ENCODE data around the gene HIPK2. TPM values are rescaled to one million over a fixed set of nuclear protein-coding genes. Genes with fewer than 3 reads are reported as not detected.

The HIPK2 gene
- total RNA-seq, 1 donor, result 12.7 TPM

- peaks cover 12% of the 10 kb centered on the region for H4K20me1 ChIP-seq (ENCODE audit: insufficient read depth, low read length)
Observed at GRCh38 chr7:139647085-139647484, 130.7 kb downstream of the HIPK2 start.

GRCh38 chr7:139646566-139646965 lies 131.2 kb downstream of the HIPK2 start:
- no peak for DNase-seq (ENCODE audit: insufficient read length, low spot score, missing footprints)
- Histone ChIP-seq H3K27ac (ENCODE audit: low read depth, low read length) (peak overlapping the region; percentile 42), H3K4me3 (ENCODE audit: insufficient read depth, low read length) (no peak overlapping the region), H4K20me1 (ENCODE audit: insufficient read depth, low read length) (peaks cover 13% of the 10 kb centered on the region), H3K36me3 (ENCODE audit: insufficient read depth, low read length) (peaks cover 20% of the 10 kb centered on the region), H3K9me3 (ENCODE audit: low read depth, low read length) (no peaks in the 10 kb centered on the region), H3K27me3 (ENCODE audit: insufficient read depth, low read length) (no peaks in the 10 kb centered on the region), H3K4me1 (ENCODE audit: insufficient read depth, low read length) (peaks cover 16% of the 10 kb centered on the region), H2AFZ (ENCODE audit: low read length) (no peak overlapping the region), H3K4me2 (ENCODE audit: insufficient read depth, low read length) (no peak overlapping the region), H3K79me2 (ENCODE audit: insufficient read depth, low read length) (peaks cover 90% of the 10 kb centered on the region)
- no peak for TF ChIP-seq CTCF (IDR thresholded peaks at IDR 0.05; ENCODE audit: extremely low read depth, low read depth, low read length)

More at GRCh38 chr7:139647085-139647484, 130.7 kb downstream of the HIPK2 start:
- no peak overlapping the region for H3K4me3 ChIP-seq (ENCODE audit: insufficient read depth, low read length)
- no peaks in the 10 kb centered on the region for H3K9me3 ChIP-seq (ENCODE audit: low read depth, low read length)
- H2AFZ ChIP-seq (ENCODE audit: low read length), result no peak overlapping the region
- H3K4me2 ChIP-seq (ENCODE audit: insufficient read depth, low read length), result no peak overlapping the region
- no peak for TF ChIP-seq CTCF (IDR thresholded peaks at IDR 0.05; ENCODE audit: extremely low read depth, low read depth, low read length)
- peak overlapping the region; percentile 42 for H3K27ac ChIP-seq (ENCODE audit: low read depth, low read length)
- peaks cover 20% of the 10 kb centered on the region for H3K36me3 ChIP-seq (ENCODE audit: insufficient read depth, low read length)
- peaks cover 21% of the 10 kb centered on the region for H3K4me1 ChIP-seq (ENCODE audit: insufficient read depth, low read length)
- peaks cover 90% of the 10 kb centered on the region for H3K79me2 ChIP-seq (ENCODE audit: insufficient read depth, low read length)
- no peak for DNase-seq (ENCODE audit: insufficient read length, low spot score, missing footprints)
- H3K27me3 ChIP-seq (ENCODE audit: insufficient read depth, low read length), result no peaks in the 10 kb centered on the region

- Histone ChIP-seq H3K36me3 (ENCODE audit: insufficient read depth, low read length) (peaks cover 20% of the 10 kb centered on the region), H3K9me3 (ENCODE audit: low read depth, low read length) (no peaks in the 10 kb centered on the region), H3K4me2 (ENCODE audit: insufficient read depth, low read length) (no peak overlapping the region), H3K4me3 (ENCODE audit: insufficient read depth, low read length) (no peak overlapping the region), H3K79me2 (ENCODE audit: insufficient read depth, low read length) (peaks cover 88% of the 10 kb centered on the region), H3K27me3 (ENCODE audit: insufficient read depth, low read length) (no peaks in the 10 kb centered on the region), H2AFZ (ENCODE audit: low read length) (no peak overlapping the region), H3K4me1 (ENCODE audit: insufficient read depth, low read length) (peaks cover 13% of the 10 kb centered on the region), H4K20me1 (ENCODE audit: insufficient read depth, low read length) (peaks cover 15% of the 10 kb centered on the region), H3K27ac (ENCODE audit: low read depth, low read length) (peak overlapping the region; percentile 42)
- peak; percentile 87 for DNase-seq (ENCODE audit: insufficient read length, low spot score, missing footprints)
- TF ChIP-seq CTCF (IDR thresholded peaks at IDR 0.05; ENCODE audit: extremely low read depth, low read depth, low read length), result peak; percentile 90
Observed at GRCh38 chr7:139645572-139646523, 131.9 kb downstream of the HIPK2 start.

GRCh38 chr7:139643951-139644585 lies 133.7 kb downstream of the HIPK2 start:
- TF ChIP-seq CTCF (IDR thresholded peaks at IDR 0.05; ENCODE audit: extremely low read depth, low read depth, low read length), result no peak
- Histone ChIP-seq H3K9me3 (ENCODE audit: low read depth, low read length) (no peaks in the 10 kb centered on the region), H3K36me3 (ENCODE audit: insufficient read depth, low read length) (peaks cover 24% of the 10 kb centered on the region), H3K27me3 (ENCODE audit: insufficient read depth, low read length) (no peaks in the 10 kb centered on the region), H3K27ac (ENCODE audit: low read depth, low read length) (no peak overlapping the region), H4K20me1 (ENCODE audit: insufficient read depth, low read length) (peaks cover 22% of the 10 kb centered on the region), H3K4me2 (ENCODE audit: insufficient read depth, low read length) (no peak overlapping the region), H3K4me3 (ENCODE audit: insufficient read depth, low read length) (no peak overlapping the region), H2AFZ (ENCODE audit: low read length) (no peak overlapping the region), H3K4me1 (ENCODE audit: insufficient read depth, low read length) (peaks cover 13% of the 10 kb centered on the region), H3K79me2 (ENCODE audit: insufficient read depth, low read length) (peaks cover 92% of the 10 kb centered on the region)
- DNase-seq (ENCODE audit: insufficient read length, low spot score, missing footprints), result no peak
